H9 (cell line): ENCODE data around the gene CAB39L. TPM values are rescaled to one million over a fixed set of nuclear protein-coding genes. Genes with fewer than 3 reads are reported as not detected.

Experiments
- DNase-seq: peaks from one replicate; pipeline ENCODE4 v3.0.0-alpha.2; 2017
- H2AFZ ChIP-seq: one replicate; pipeline ENCODE4 v1.6.1; 2013; ENCODE audit warnings: mild to moderate bottlenecking, low read length, control low read depth, moderate library complexity
- H2AK5ac ChIP-seq: 2 replicates; pipeline ENCODE4 v1.6.1; 2013; ENCODE audit warnings: low read length, control low read depth, mixed read lengths; ENCODE audit not compliant: insufficient read length
- H2BK120ac ChIP-seq: one replicate; pipeline ENCODE4 v1.6.1; 2013; ENCODE audit warnings: low read depth, mild to moderate bottlenecking, low read length, control low read depth, inconsistent platforms; ENCODE audit not compliant: poor library complexity, severe bottlenecking
- H2BK12ac ChIP-seq: 2 replicates; pipeline ENCODE4 v1.6.1; 2013; ENCODE audit warnings: low read length, control low read depth, mixed read lengths, low read depth; ENCODE audit not compliant: insufficient read length
- H2BK15ac ChIP-seq: 2 replicates; pipeline ENCODE4 v1.6.1; 2013; ENCODE audit warnings: low read depth, low read length, control low read depth
- H2BK20ac ChIP-seq: one replicate; pipeline ENCODE4 v1.6.1; 2013; ENCODE audit warnings: low read depth, mild to moderate bottlenecking, low read length, control low read depth, inconsistent platforms; ENCODE audit not compliant: poor library complexity, severe bottlenecking
- H2BK5ac ChIP-seq: 2 replicates; pipeline ENCODE4 v1.6.1; 2013; ENCODE audit warnings: low read length, control low read depth, mixed read lengths; ENCODE audit not compliant: insufficient read length
- H3K14ac ChIP-seq: 2 replicates; pipeline ENCODE4 v1.6.1; 2013; ENCODE audit warnings: low read length, control low read depth; ENCODE audit not compliant: insufficient read depth
- H3K18ac ChIP-seq: 2 replicates; pipeline ENCODE4 v1.6.1; 2013; ENCODE audit warnings: low read depth, mild to moderate bottlenecking, mixed read lengths, low read length, control low read depth; ENCODE audit not compliant: insufficient read length
- H3K23ac ChIP-seq: 2 replicates; pipeline ENCODE4 v1.6.1; 2013; ENCODE audit warnings: low read length, control low read depth, mixed read lengths, low read depth; ENCODE audit not compliant: insufficient read length
- H3K23me2 ChIP-seq: 2 replicates; pipeline ENCODE4 v1.6.1; 2013; ENCODE audit warnings: low read depth, mild to moderate bottlenecking, mixed read lengths, low read length, control low read depth; ENCODE audit not compliant: insufficient read length, poor library complexity, severe bottlenecking
- H3K27ac ChIP-seq: 2 replicates; pipeline ENCODE4 v1.5.1; 2013; ENCODE audit warnings: low read length, control low read depth, mixed read lengths, low read depth; ENCODE audit not compliant: insufficient read length
- H3K27me3 ChIP-seq: 2 replicates; pipeline ENCODE4 v1.6.1; 2013; ENCODE audit warnings: low read length, control low read depth, inconsistent platforms; ENCODE audit not compliant: insufficient read depth
- H3K4ac ChIP-seq: 2 replicates; pipeline ENCODE4 v1.6.1; 2013; ENCODE audit warnings: low read depth, mild to moderate bottlenecking, control low read depth, inconsistent platforms, low read length, moderate library complexity
- H3K4me1 ChIP-seq: 2 replicates; pipeline ENCODE4 v1.6.1; 2013; ENCODE audit warnings: low read length, control low read depth, inconsistent platforms; ENCODE audit not compliant: insufficient read depth
- H3K4me2 ChIP-seq: 2 replicates; pipeline ENCODE4 v1.6.1; 2013; ENCODE audit warnings: low read length, control low read depth, mixed read lengths; ENCODE audit not compliant: insufficient read length, insufficient read depth
- H3K56ac ChIP-seq: 2 replicates; pipeline ENCODE4 v1.6.1; 2013; ENCODE audit warnings: low read depth, mild to moderate bottlenecking, mixed read lengths, low read length, control low read depth; ENCODE audit not compliant: insufficient read length
- H3K79me1 ChIP-seq: 2 replicates; pipeline ENCODE4 v1.6.1; 2013; ENCODE audit warnings: low read depth, mild to moderate bottlenecking, moderate library complexity, low read length, control low read depth, inconsistent platforms; ENCODE audit not compliant: insufficient read depth, poor library complexity, severe bottlenecking
- H3K79me2 ChIP-seq: 2 replicates; pipeline ENCODE4 v1.6.1; 2013; ENCODE audit warnings: low read length, control low read depth, inconsistent platforms; ENCODE audit not compliant: insufficient read depth
- H3K9ac ChIP-seq: 2 replicates; pipeline ENCODE4 v1.6.1; 2013; ENCODE audit warnings: low read length, control low read depth, mixed read lengths; ENCODE audit not compliant: insufficient read length; ENCODE audit errors: extremely low read depth
- H3K9me3 ChIP-seq: one replicate; pipeline ENCODE4 v1.6.1; 2013; ENCODE audit warnings: low read depth, low read length, inconsistent platforms; ENCODE audit not compliant: control insufficient read depth
- H3T11ph ChIP-seq: one replicate; pipeline ENCODE4 v1.6.1; 2013; ENCODE audit warnings: mild to moderate bottlenecking, low read length, control low read depth, inconsistent platforms
- H4K20me1 ChIP-seq: one replicate; pipeline ENCODE4 v1.6.1; 2013; ENCODE audit not compliant: control insufficient read depth, insufficient read length, insufficient read depth
- H4K5ac ChIP-seq: 2 replicates; pipeline ENCODE4 v1.6.1; 2013; ENCODE audit warnings: low read depth, mild to moderate bottlenecking, mixed read lengths, low read length, control low read depth; ENCODE audit not compliant: insufficient read length
- H4K8ac ChIP-seq: replicated peaks from 2 replicates; pipeline ENCODE4 v1.6.1; 2013; ENCODE audit warnings: low read length, control low read depth, mixed read lengths, low read depth; ENCODE audit not compliant: insufficient read length
- H4K91ac ChIP-seq: 2 replicates; pipeline ENCODE4 v1.6.1; 2013; ENCODE audit warnings: low read depth, mild to moderate bottlenecking, moderate library complexity, mixed read lengths, low read length, control low read depth; ENCODE audit not compliant: insufficient read length
- H3K27ac Mint-ChIP-seq, 3 experiments: 2 replicates in 2 of 3; 3 replicates in 1 of 3; pipeline ENCODE4 v1.8.0; 2020 to 2021; ENCODE audit warnings: mixed read lengths in 3 of 3, mild to moderate bottlenecking in 1 of 3, moderate library complexity in 1 of 3
- H3K27me3 Mint-ChIP-seq: 2 replicates; pipeline ENCODE4 v1.8.0; 2021; ENCODE audit warnings: low read depth, mild to moderate bottlenecking, moderate library complexity, mixed read lengths
- H3K36me3 Mint-ChIP-seq, 3 experiments: 2 replicates in 2 of 3; 3 replicates in 1 of 3; pipeline ENCODE4 v1.8.0; 2020 to 2021; ENCODE audit warnings: low read depth in 3 of 3, mixed read lengths in 3 of 3; ENCODE audit not compliant: insufficient read depth in 1 of 3
- H3K4me1 Mint-ChIP-seq, 2 experiments: 2 replicates each; pipeline ENCODE4 v1.8.0; 2020; ENCODE audit warnings: mixed read lengths in 2 of 2
- H3K4me3 Mint-ChIP-seq, 2 experiments: 2 replicates in 1 of 2; 3 replicates in 1 of 2; pipeline ENCODE4 v1.8.0; 2020 to 2021; ENCODE audit warnings: mild to moderate bottlenecking in 2 of 2, mixed read lengths in 2 of 2, moderate library complexity in 1 of 2
- H3K9me3 Mint-ChIP-seq, 2 experiments: 2 replicates in 1 of 2; 3 replicates in 1 of 2; pipeline ENCODE4 v1.8.0; 2020; ENCODE audit warnings: mild to moderate bottlenecking in 2 of 2, mixed read lengths in 2 of 2, moderate library complexity in 1 of 2
- CTCF ChIP-seq: fragments of 200-600 bp; sonication (generic); conservative IDR thresholded peaks from 3 replicates; pipeline ENCODE4 v1.8.0; 2021; ENCODE audit warnings: antibody characterized with exemption, mild to moderate bottlenecking
- whole genome bisulfite sequencing: extraction: QIAGEN DNeasy Blood & Tissue Kit; methylation state at CpG from one replicate; pipeline ENCODE4 v1.1.7; 2013; ENCODE audit warnings: missing lambda C conversion rate, low lambda C conversion rate, mixed read lengths; ENCODE audit not compliant: insufficient read length; ENCODE audit errors: extremely low coverage; 5-methylcytosine and 5-hydroxymethylcytosine counted together
- total RNA-seq: library from RNA; stranded (reverse); gene quantifications from 2 replicates; pipeline ENCODE4 v1.2.1, GENCODE V29; 2021

CAB39L gene
- total RNA-seq, 1 experiment from 2014 or later: 6.0 TPM

GRCh38 chr13:49435992-49436391 lies 7.9 kb downstream of the CAB39L start:
- H3K9me3 Mint-ChIP-seq: no peaks in the 10 kb centered on the region
- no peak for TF ChIP-seq CTCF
- H3K4me1 Mint-ChIP-seq: no peaks in the 10 kb centered on the region
- Histone ChIP-seq H3K79me1 (no peaks in the 10 kb centered on the region), H3K4me2 (no peak overlapping the region), H3K23ac (no peak overlapping the region), H3K4me1 (no peaks in the 10 kb centered on the region), H3K9me3 (no peaks in the 10 kb centered on the region), H3K23me2 (no peaks in the 10 kb centered on the region), H3K9ac (no peak overlapping the region), H2BK120ac (no peak overlapping the region), H3K79me2 (no peaks in the 10 kb centered on the region), H3K56ac (no peak overlapping the region), H4K91ac (no peak overlapping the region), H3K27ac (no peak overlapping the region), H4K5ac (no peak overlapping the region), H4K20me1 (no peaks in the 10 kb centered on the region), H3K4ac (no peak overlapping the region), H2AFZ (no peak overlapping the region), H2BK20ac (no peak overlapping the region), H3K14ac (no peak overlapping the region), H2AK5ac (no peak overlapping the region), H3K18ac (no peak overlapping the region), H4K8ac (no peak overlapping the region), H3K27me3 (no peaks in the 10 kb centered on the region), H2BK12ac (no peak overlapping the region), H2BK5ac (no peak overlapping the region), H2BK15ac (no peak overlapping the region), H3T11ph (no peak overlapping the region)
- no peak overlapping the region for H3K4me3 Mint-ChIP-seq
- no CpG with 5 or more reads among the region's 1 CpG for WGBS
- no peaks in the 10 kb centered on the region for H3K27me3 Mint-ChIP-seq
- DNase-seq: no peak
- H3K36me3 Mint-ChIP-seq: no peaks in the 10 kb centered on the region
- H3K27ac Mint-ChIP-seq: no peak overlapping the region
